HG03469 (cell line): ENCODE measurements around the gene PRKG2.

Experiments
- ATAC-seq: cut with Tn5 transposase; IDR thresholded peaks from one replicate; pipeline ENCODE4 v1.9.1; 2021; ENCODE audit warnings: mild to moderate bottlenecking, moderate library complexity, moderate number of reproducible peaks; ENCODE audit not compliant: unreplicated experiment

Gene PRKG2

DNA sequence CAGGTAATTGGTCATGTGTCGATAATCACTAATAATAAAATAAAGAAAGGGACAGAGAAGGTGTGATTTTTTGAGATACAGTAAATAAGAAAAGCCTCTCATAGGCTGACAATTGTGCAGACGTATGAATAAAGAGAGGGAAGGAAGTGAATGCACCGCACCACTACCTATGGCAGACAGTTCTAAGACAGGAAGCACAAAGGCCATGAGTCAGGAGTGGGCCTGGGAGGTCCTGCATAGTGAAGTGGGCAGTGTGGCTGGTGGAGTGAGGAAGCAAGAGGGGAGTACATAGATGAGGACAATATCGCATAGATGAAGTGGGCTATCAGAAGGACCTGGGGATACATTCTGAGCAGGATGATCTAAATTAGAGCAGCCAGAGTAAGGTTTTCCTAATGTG lies 108.9 kb downstream of the PRKG2 start:
- peak; percentile 82 for ATAC-seq

GRCh38 chr4:81102107-81102506 lies 112.9 kb downstream of the PRKG2 start:
- ATAC-seq, result no peak

DNA sequence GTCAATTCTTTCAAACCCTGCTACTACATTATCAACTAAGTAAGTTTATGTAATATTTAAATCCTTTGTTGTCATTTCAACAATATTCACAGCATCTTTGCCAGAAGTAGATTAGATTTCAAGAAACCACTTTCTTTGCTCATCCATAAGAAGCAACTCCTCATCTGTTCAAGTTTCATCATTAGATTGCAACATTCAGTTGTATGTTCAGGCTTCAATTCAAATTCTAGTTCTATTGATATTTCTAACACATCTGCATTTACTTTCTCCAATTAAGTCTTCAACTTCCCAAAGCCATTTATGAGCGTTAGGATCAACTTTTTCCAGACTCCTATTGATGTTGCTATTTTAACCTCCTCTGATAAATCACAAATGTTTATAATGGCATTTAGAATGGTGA lies 118.5 kb downstream of the PRKG2 start:
- ATAC-seq, result no peak

DNA sequence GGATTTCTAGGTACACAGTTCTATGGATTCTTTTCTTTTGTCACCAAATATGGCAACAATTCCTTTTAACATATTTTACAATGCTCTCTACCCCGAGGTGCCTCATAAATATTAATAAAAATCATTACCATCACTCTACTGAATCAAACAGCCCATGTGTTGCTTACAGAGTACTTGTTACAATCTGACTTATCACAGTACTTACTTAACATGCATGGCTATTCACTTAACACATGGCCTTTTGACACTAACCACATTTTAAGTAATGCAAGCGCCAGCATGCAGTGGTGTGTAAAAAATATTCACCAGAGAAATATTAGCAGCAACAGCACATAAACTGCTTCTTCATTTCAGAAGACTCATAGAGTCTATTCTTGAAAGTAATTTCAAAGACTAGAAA lies 119.6 kb downstream of the PRKG2 start:
- ATAC-seq, result no peak

- ATAC-seq, result no peak
Measured at GRCh38 chr4:81093720-81094401, 121.2 kb downstream of the PRKG2 start.

DNA sequence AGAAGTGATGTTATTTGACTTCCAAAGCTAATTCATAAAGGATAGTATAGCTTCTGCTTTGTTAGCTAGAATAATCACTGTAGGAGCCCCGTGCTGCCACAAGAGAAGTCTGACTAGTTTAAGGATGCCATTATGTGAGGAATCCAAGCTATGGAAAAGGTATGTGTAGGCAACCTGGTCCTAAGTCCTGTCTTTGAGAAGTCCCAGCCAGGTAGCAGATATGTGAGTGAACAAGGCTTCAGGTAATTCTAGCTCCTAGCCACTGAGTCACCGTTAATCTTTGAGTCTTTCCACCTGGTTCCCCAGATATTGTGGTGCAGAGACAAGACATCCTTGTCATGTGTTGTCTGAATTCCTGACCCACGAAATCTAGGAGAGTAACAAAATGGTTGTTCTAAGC lies 129.0 kb downstream of the PRKG2 start:
- no peak for ATAC-seq

DNA sequence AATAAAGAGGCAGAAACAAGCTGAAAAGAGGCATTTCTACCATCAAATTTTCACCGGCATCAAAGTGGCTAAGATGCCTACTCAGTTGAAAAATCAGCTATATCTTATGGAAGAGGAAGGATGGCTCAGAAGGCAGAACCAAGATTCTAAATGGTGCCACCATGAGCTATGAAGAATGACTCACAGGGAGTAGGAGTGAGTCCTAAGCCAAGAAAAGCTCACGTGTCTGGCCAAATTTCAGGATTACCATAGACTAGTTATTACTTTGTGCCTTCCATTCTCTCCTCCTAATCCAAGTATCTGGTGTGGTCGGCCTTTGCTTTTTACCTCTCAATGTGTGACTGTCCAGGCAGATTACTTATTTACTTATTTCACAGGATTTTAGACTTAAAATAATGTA lies 129.7 kb downstream of the PRKG2 start:
- no peak for ATAC-seq

- ATAC-seq, result no peak
Measured at GRCh38 chr4:81084634-81085033, 130.4 kb downstream of the PRKG2 start.

- no peak for ATAC-seq
Measured at GRCh38 chr4:81084029-81084428, 131.0 kb downstream of the PRKG2 start.

DNA sequence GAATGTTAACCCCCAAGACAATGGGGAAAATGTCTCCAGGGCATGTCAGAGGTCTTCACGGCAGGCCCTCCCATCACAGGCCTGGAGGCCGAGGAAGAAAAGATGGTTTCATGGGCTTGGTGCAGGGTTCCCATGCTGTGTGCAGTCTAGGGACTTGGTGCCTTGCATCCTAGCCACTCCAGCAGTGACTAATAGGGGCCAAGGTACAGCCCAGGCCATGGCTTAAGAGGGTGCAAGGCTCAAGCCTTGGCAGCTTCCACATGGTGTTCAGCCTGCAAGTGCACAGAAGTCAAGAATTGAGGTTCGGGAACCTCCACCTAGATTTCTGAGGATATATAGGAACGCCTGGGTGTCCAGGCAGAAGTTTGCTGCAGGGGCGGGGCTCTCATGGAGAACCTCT lies 133.9 kb downstream of the PRKG2 start:
- ATAC-seq, result no peak

GRCh38 chr4:81071013-81071412 lies 144.0 kb downstream of the PRKG2 start:
- ATAC-seq, result no peak

GRCh38 chr4:81069706-81070331 lies 145.2 kb downstream of the PRKG2 start:
- peak; percentile 98 for ATAC-seq

DNA sequence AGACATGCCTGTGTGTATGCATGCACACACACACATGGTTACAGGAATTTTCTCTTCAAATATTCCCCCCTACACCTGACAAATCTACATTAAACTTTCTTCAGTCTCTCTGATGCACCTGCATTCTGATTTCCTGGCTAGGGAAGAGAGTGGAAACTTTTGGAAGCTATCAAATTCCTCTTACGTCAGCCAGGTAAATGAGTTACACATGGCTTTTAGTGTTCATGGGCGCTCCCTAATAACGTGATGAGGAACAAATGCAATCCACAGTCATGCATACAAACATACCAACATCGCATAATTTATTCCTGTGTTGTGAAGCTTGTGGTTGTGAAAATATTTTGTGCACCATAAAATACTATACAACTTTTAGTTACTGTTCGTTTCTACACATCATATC lies 149.6 kb downstream of the PRKG2 start:
- ATAC-seq, result no peak

DNA sequence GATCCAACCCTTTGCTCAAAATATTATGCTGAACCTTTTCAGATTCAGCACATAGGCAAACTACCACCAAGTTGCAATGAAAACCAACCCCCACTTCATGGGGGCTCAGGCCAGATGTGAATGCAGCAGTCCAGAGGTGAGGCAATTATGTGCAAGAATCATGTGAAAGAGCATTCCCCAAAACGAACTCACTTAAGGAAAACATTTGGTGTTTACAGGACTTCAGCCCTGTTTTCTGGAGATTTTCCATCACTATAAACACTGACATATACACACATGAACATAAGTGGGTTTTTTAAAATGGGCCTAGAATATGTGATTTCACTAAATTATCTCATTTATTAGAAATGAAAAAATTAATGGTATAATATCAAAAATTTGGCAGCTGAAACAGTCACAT lies 153.0 kb downstream of the PRKG2 start:
- no peak for ATAC-seq

- ATAC-seq, result no peak
Measured at GRCh38 chr4:81061344-81061730, 153.7 kb downstream of the PRKG2 start.

GRCh38 chr4:81060587-81061343 lies 154.3 kb downstream of the PRKG2 start:
- ATAC-seq, result no peak

GRCh38 chr4:81058621-81059020 lies 156.4 kb downstream of the PRKG2 start:
- no peak for ATAC-seq

DNA sequence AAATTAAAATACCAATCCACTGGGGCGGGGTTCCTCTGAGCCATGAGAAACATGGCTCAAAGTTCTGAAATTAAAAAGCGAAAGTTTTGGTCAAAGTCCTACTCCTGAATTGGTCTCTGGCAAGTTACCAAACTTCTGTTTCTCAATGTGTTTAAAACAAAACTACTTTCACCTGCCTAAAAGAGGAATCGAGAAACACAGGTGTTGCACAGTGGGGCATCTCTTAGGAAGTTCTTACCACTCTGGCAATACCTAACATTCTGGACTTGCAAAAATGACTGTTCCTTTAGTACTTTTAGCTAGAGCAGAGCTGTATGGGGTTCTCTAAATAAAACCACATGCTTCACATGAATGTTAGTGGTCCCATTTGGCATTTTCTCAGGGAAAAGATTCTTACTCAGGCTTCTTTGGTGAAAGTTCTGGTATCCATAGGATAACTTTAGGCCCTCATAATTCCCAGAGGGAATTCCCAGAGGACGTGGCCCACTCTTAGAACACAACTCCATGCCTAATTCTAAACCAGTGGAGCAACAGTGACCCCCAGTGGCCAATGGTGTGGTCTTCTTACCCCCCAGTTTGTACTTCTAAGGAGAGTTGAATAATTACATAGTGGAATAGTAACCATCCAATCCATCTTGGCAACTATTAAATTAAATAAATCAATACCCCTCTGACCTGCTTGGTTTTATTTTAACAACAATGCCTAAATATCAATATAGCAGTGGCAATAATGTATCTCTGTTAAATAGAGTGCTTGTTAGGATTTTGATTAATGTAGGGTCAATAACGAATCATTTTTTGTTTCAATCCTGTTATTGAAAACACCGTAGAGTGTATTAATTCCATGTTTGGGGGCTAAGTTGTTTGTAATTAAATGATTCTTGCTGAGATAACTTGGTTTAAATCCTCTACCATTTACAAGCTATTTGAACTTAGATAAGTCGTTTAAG lies 162.6 kb downstream of the PRKG2 start:
- peak; percentile 99 for ATAC-seq

GRCh38 chr4:81049907-81050306 lies 165.1 kb downstream of the PRKG2 start:
- no peak for ATAC-seq

DNA sequence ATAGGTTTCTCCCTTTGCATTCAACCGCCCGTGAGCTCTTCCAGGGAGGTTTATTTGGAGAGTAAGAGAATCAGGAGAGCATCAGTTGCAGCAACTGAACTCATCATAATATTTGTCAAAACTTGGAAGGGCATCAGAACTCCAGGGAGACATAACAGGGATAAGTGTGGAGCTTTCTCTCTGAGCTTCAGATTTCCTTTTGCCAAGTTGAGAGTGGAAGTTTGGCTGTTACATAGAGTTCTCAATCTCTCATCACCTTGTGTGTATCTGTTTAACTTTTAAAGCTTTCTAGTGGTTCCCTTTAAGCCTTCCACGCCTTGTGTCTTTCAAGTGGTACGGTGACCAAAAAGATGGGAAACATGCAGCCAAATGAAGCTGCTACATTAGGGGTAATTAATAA lies 165.7 kb downstream of the PRKG2 start:
- ATAC-seq, result no peak
